Brain microvascular endothelial cell (primary cell): Measurements from ENCODE around the gene SCYGR1.

Experiments used
- DNase-seq: peaks from one replicate; pipeline ENCODE4 v3.0.0-alpha.2; 2020
- H3K27ac ChIP-seq: fragments of 250-450 bp; sonication (Bioruptor Pico); 2 replicates; pipeline ENCODE4 v1.5.1; 2020; ENCODE audit warnings: mild to moderate bottlenecking, moderate library complexity
- H3K27me3 ChIP-seq: fragments of 250-450 bp; sonication (Bioruptor Pico); replicated peaks from 2 replicates; pipeline ENCODE4 v1.5.1; 2020; ENCODE audit warnings: mild to moderate bottlenecking
- H3K36me3 ChIP-seq: fragments of 250-450 bp; sonication (Bioruptor Pico); replicated peaks from 2 replicates; pipeline ENCODE4 v1.5.1; 2020; ENCODE audit warnings: mild to moderate bottlenecking
- H3K4me3 ChIP-seq: 2 replicates; pipeline ENCODE4 v1.5.1; 2011; ENCODE audit warnings: low read depth, mild to moderate bottlenecking, control low read depth, low read length, moderate library complexity
- CTCF ChIP-seq: IDR thresholded peaks from 2 replicates; pipeline ENCODE4 v1.5.1; 2011; ENCODE audit warnings: low read depth, mild to moderate bottlenecking, moderate library complexity, low read length, control low read depth, inconsistent platforms; ENCODE audit errors: missing control alignments
- in situ Hi-C: cut with HindIII; loops from 2 replicates; pipeline ENCODE4 v1.10.0; 2017; ENCODE audit warnings: low sequenced_read_pairs, low pct_ligation_motif_present

Gene SCYGR1

GRCh38 chr2:227406177-227407031, 18.7 kb upstream of the SCYGR1 start:
- peak overlapping the region; percentile 69 for H3K27ac ChIP-seq
- DNase-seq: peak; percentile 89
- in situ Hi-C loops: no loop called here
- H3K36me3 ChIP-seq: no peaks in the 10 kb centered on the region
- no peaks in the 10 kb centered on the region for H3K27me3 ChIP-seq
- no peak overlapping the region for H3K4me3 ChIP-seq
- TF ChIP-seq CTCF: peak; percentile 85

- no peak for TF ChIP-seq CTCF
- in situ Hi-C loops: no loop called here
- H3K36me3 ChIP-seq: no peaks in the 10 kb centered on the region
- DNase-seq: no peak
- no peaks in the 10 kb centered on the region for H3K27me3 ChIP-seq
- H3K4me3 ChIP-seq: no peak overlapping the region
- H3K27ac ChIP-seq: no peak overlapping the region
Measured at GRCh38 chr2:227404585-227405271, 17.0 kb upstream of the SCYGR1 start.

GRCh38 chr2:227402959-227403358, 15.2 kb upstream of the SCYGR1 start:
- Histone ChIP-seq H3K27ac (no peak overlapping the region), H3K27me3 (no peaks in the 10 kb centered on the region), H3K36me3 (no peaks in the 10 kb centered on the region), H3K4me3 (no peak overlapping the region)
- DNase-seq: no peak
- in situ Hi-C loops: no loop called here
- TF ChIP-seq CTCF: no peak

GRCh38 chr2:227402321-227402720, 14.6 kb upstream of the SCYGR1 start:
- Histone ChIP-seq H3K36me3 (no peaks in the 10 kb centered on the region), H3K27ac (no peak overlapping the region), H3K27me3 (no peaks in the 10 kb centered on the region), H3K4me3 (no peak overlapping the region)
- no peak for TF ChIP-seq CTCF
- in situ Hi-C loops: no loop called here
- no peak for DNase-seq

- Histone ChIP-seq H3K4me3 (no peak overlapping the region), H3K27me3 (no peaks in the 10 kb centered on the region), H3K27ac (no peak overlapping the region), H3K36me3 (no peaks in the 10 kb centered on the region)
- in situ Hi-C loops: no loop called here
- no peak for TF ChIP-seq CTCF
- no peak for DNase-seq
Measured at GRCh38 chr2:227401550-227401949, 13.8 kb upstream of the SCYGR1 start.
